Rectal smooth muscle tissue (tissue), 1 donor: ENCODE data around the gene RPS17.

ENCODE experiments used
- H3K27ac ChIP-seq: one replicate; pipeline ENCODE4 v1.7.0; 2013; ENCODE audit warnings: low read depth, low read length, inconsistent platforms
- H3K27me3 ChIP-seq: one replicate; pipeline ENCODE4 v1.7.0; 2013; ENCODE audit warnings: low read length; ENCODE audit not compliant: control insufficient read depth, insufficient read depth
- H3K36me3 ChIP-seq: one replicate; pipeline ENCODE4 v1.7.0; 2013; ENCODE audit warnings: low read length; ENCODE audit not compliant: control insufficient read depth, insufficient read depth
- H3K4me1 ChIP-seq: one replicate; pipeline ENCODE4 v1.7.0; 2013; ENCODE audit warnings: low read length; ENCODE audit not compliant: control insufficient read depth, insufficient read depth
- H3K4me3 ChIP-seq: one replicate; pipeline ENCODE4 v1.7.0; 2013; ENCODE audit warnings: low read length
- H3K9ac ChIP-seq: one replicate; pipeline ENCODE4 v1.7.0; 2013; ENCODE audit warnings: low read length

Gene RPS17

DNA sequence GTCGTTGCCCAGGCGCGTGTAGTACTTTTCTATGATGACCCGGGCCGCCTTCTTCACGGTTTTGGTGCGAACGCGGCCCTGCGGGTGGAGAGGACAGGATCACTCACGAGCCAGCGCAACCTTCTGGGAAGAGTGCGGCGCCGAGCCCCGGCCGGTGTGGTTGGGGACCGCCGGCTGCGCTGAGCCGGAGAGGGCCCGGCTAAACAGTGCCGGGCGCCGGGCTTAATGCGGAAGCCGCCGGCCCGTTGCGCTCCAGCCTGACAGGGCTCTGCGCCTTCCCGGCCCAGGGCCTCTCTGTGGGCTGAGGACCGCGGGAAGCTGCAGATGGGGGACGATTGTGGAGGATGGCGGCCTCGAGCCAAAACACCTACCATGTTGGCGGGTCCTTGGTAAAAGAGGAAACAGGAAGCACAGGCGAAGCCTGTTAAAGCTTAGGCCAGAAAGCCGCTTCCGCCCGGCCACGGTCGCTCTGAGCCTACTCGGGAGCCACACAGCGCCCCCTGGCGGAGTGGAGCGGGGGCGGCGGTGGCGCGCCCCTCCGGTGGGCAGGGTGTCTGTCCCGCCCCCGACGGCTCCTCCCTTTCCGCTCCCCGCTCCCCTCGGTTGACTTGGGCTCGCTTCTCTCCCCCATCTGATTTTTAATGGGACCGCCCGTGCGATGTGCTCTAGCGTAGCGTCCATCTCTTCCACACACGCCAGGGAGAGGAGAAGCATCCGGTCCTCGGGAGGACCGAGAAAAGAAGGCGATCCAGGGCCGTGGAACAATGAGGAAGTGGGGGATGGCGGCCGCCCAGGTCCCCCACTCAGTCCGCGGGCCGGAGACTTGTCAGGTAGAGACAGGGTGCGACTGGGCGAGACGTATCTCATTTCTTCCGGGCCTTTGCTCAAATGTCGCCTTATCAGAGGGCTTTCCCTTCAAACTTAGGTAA is at the start of gene RPS17:
Gene RPS17 (minus strand): TSS at position 403 of the 929 bp plus-strand sequence. CDS start 29 bp downstream, at position 374.
- peak within 1 kb of the TSS; percentile 74 for H3K9ac ChIP-seq
- peaks cover 9% of the 10 kb centered on the region for H3K4me1 ChIP-seq
- no peaks in the 10 kb centered on the region for H3K27me3 ChIP-seq
- H3K4me3 ChIP-seq: peak within 1 kb of the TSS; percentile 97
- H3K27ac ChIP-seq: peak within 1 kb of the TSS; percentile 87
- peaks cover 24% of the 10 kb centered on the region for H3K36me3 ChIP-seq

DNA sequence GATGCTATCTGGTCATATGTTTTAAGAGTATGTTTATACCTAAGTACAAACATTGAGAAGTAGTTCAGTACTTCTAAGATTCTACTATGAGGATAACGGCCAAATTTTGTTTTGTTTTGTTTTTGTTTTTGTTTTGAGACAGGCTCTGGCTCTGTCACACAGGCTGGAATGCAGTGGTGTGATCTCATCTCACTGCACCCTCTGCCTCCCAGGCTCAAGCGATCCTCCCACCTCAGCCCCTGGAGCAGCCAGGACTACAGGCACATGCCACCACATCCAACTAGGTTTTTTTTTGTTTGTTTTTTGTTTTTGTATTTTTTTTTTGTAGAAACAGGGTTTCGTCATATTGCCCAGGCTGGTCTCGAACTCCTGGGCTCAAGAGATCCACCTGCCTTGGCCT is 47.5 kb upstream of the RPS17 start:
- H3K36me3 ChIP-seq: no peaks in the 10 kb centered on the region

DNA sequence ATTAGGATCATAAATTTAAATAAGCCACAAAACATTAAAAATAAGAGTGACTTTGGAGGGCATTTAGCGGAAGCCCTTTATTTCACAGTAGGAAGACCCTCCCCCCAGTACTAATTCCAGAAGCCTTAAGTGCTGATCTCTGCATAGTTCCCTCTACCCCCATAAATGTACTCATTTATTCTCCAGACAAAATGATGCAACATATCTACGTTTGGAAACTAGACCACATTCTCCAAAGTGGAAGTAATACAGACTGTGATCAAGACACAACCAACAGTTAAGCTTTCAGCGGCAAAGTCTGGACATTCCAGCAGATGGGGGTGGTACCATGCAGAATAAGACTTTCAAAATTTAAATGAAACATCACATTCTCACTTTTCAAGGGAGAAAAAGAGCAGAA is 44.8 kb upstream of the RPS17 start:
- Histone ChIP-seq H3K9ac (no peak overlapping the region), H3K4me3 (no peak overlapping the region), H3K27me3 (no peaks in the 10 kb centered on the region), H3K27ac (no peak overlapping the region), H3K4me1 (no peaks in the 10 kb centered on the region), H3K36me3 (no peaks in the 10 kb centered on the region)

More for the DNA sequence above, 47.5 kb upstream of the RPS17 start:
- Histone ChIP-seq H3K4me3 (no peak overlapping the region), H3K27ac (no peak overlapping the region), H3K4me1 (no peaks in the 10 kb centered on the region), H3K9ac (no peak overlapping the region), H3K27me3 (no peaks in the 10 kb centered on the region)

DNA sequence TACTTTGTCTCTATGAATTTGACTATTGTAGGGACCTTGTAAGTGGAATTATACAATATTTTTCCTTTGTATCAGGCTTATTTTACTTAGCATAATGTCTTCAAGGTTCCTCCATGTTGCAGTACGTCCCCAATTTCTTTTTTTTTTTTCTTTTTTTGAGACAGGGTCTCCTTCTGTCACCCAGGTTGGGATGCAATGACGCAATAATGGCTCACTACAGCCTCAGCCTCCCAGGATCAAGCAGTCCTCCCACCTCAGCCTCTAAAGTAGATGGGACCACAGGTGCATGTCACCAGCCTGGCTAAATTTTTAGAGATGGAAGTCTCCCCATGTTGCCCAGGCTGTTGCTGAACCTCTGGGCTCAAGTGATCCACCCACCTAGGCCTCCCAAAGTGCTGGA is 40.5 kb upstream of the RPS17 start:
- Histone ChIP-seq H3K4me1 (no peaks in the 10 kb centered on the region), H3K4me3 (no peak overlapping the region), H3K9ac (no peak overlapping the region), H3K27ac (no peak overlapping the region), H3K36me3 (no peaks in the 10 kb centered on the region), H3K27me3 (no peaks in the 10 kb centered on the region)

DNA sequence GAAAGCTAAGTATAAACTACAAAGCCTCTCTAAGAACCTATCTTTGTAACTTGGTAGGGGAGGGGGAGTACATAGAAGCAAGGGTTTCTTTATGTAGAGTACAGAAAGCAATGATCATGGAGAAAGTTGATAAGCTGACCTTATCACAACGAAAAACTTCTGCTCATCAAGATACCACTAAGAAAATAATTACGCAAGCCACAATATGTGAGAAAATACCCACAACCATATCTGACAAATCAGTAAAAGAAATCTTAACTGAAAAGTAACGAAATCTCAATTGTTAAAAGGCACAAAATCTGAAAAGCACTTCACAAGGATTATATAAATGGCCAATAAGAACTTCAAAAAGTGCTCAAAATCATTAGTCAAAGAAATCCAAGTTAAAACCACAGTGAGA is 35.1 kb upstream of the RPS17 start:
- H3K27ac ChIP-seq: no peak overlapping the region
- no peaks in the 10 kb centered on the region for H3K27me3 ChIP-seq
- no peaks in the 10 kb centered on the region for H3K36me3 ChIP-seq
- no peak overlapping the region for H3K4me3 ChIP-seq
- H3K9ac ChIP-seq: no peak overlapping the region
- peaks cover 11% of the 10 kb centered on the region for H3K4me1 ChIP-seq

DNA sequence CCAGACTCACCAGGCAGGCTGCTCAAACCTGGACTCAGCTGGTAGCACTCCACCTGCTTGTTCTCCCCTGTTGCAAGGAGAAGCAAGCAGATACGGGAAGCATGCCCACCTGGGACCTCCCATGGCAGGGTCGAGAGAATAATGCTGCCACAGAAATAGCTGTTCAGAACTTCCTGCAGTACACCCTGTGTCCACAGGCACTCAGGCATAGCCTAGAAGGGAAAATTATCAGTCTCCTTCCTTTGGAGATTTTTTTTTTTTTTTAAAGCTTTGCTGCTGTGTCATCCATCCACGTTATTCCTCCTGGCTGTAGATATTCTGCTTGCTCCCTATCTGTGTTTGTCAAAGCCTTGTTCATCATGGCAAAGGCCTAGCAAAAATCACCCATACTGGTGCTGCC is 32.7 kb upstream of the RPS17 start:
- no peak overlapping the region for H3K27ac ChIP-seq
- H3K4me3 ChIP-seq: no peak overlapping the region
- H3K36me3 ChIP-seq: no peaks in the 10 kb centered on the region
- H3K4me1 ChIP-seq: peaks cover 11% of the 10 kb centered on the region
- H3K9ac ChIP-seq: no peak overlapping the region
- no peaks in the 10 kb centered on the region for H3K27me3 ChIP-seq

DNA sequence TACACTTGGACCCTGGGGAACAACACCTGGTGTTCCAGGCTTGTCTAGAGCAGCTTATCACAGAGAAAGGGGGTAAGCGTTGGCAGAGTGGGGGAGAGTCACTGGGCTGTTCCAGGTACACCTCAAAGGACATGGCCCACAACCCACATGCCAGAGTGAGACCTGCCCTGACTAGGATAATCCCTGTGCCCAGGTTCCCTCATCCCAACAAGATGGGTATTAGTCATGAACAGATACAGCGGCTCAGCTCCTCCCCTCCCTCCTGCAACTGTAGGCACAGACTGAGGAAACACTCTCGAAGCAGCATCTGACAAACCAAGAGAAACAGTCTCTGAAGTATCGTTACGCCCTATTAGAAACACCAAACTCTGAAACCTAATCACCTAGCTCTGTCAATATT is 32.1 kb upstream of the RPS17 start:
- Histone ChIP-seq H3K4me3 (peak overlapping the region; percentile 76), H3K4me1 (peaks cover 11% of the 10 kb centered on the region), H3K27ac (peak overlapping the region; percentile 68), H3K9ac (no peak overlapping the region), H3K36me3 (no peaks in the 10 kb centered on the region), H3K27me3 (no peaks in the 10 kb centered on the region)

- Histone ChIP-seq H3K36me3 (no peaks in the 10 kb centered on the region), H3K4me1 (peaks cover 11% of the 10 kb centered on the region), H3K4me3 (peak overlapping the region; percentile 76), H3K27ac (peak overlapping the region; percentile 68), H3K9ac (no peak overlapping the region), H3K27me3 (no peaks in the 10 kb centered on the region)
Observed at GRCh38 chr15:82571722-82572222, 31.5 kb upstream of the RPS17 start.

GRCh38 chr15:82570721-82571508 is 30.7 kb upstream of the RPS17 start:
- no peaks in the 10 kb centered on the region for H3K36me3 ChIP-seq
- H3K9ac ChIP-seq: no peak overlapping the region
- H3K4me1 ChIP-seq: peaks cover 11% of the 10 kb centered on the region
- H3K27ac ChIP-seq: peak overlapping the region; percentile 68
- H3K4me3 ChIP-seq: peak overlapping the region; percentile 76
- no peaks in the 10 kb centered on the region for H3K27me3 ChIP-seq

- Histone ChIP-seq H3K4me3 (no peak overlapping the region), H3K4me1 (peaks cover 11% of the 10 kb centered on the region), H3K27me3 (no peaks in the 10 kb centered on the region), H3K27ac (no peak overlapping the region), H3K9ac (no peak overlapping the region), H3K36me3 (no peaks in the 10 kb centered on the region)
Observed at GRCh38 chr15:82569834-82570233, 29.6 kb upstream of the RPS17 start.

DNA sequence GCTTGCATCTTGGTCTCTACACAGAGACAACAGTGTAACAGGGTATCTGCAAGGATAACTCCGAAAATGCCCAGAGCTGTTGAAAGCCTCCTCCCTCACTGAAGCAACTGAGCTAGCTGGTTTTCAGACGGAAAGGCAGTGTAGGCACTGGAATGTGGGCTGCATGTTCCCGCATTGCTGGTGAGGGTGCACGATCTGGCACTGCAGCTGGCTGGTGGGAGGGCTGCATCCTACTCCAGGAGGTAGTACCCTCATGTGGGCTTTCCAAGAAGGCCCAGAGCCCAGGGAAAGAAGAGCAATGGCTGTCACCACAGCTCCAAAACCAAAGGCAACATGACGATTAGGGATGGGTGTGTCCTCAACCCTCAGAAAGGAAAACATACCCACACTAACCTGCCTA is 28.7 kb upstream of the RPS17 start:
- H3K4me1 ChIP-seq: peaks cover 11% of the 10 kb centered on the region
- H3K27me3 ChIP-seq: no peaks in the 10 kb centered on the region
- H3K9ac ChIP-seq: no peak overlapping the region
- H3K27ac ChIP-seq: no peak overlapping the region
- H3K36me3 ChIP-seq: no peaks in the 10 kb centered on the region
- no peak overlapping the region for H3K4me3 ChIP-seq

GRCh38 chr15:82567661-82568060 is 27.4 kb upstream of the RPS17 start:
- H3K27me3 ChIP-seq: no peaks in the 10 kb centered on the region
- H3K9ac ChIP-seq: no peak overlapping the region
- H3K36me3 ChIP-seq: no peaks in the 10 kb centered on the region

More at GRCh38 chr15:82567661-82568060, 27.4 kb upstream of the RPS17 start:
- H3K4me1 ChIP-seq: peaks cover 11% of the 10 kb centered on the region
- H3K4me3 ChIP-seq: no peak overlapping the region
- H3K27ac ChIP-seq: no peak overlapping the region
